Suprapubic skin (tissue), 4 donors: ENCODE measurements around the gene FPGS. TPM values are rescaled to one million over a fixed set of nuclear protein-coding genes. Genes with fewer than 3 reads are reported as not detected.
A peak's percentile ranks its signal among the peaks of the same experiment; 100 is the strongest.

Experiments used
- DNase-seq, 2 donors: peaks; one replicate each; pipeline ENCODE4 v3.0.0-alpha.2; 2019; ENCODE audit warnings: low spot score in 2 of 2
- H3K27ac ChIP-seq: fragments of 200-600 bp; sonication (generic); one replicate; pipeline ENCODE4 v1.5.1; 2019
- H3K27me3 ChIP-seq: fragments of 200-600 bp; sonication (generic); one replicate; pipeline ENCODE4 v1.5.1; 2019
- H3K36me3 ChIP-seq: fragments of 200-600 bp; sonication (generic); one replicate; pipeline ENCODE4 v1.5.1; 2019
- H3K4me1 ChIP-seq: fragments of 200-600 bp; sonication (generic); one replicate; pipeline ENCODE4 v1.5.1; 2019
- H3K4me3 ChIP-seq: fragments of 200-600 bp; sonication (generic); one replicate; pipeline ENCODE4 v1.5.1; 2019; ENCODE audit warnings: mild to moderate bottlenecking
- H3K9me3 ChIP-seq: fragments of 200-600 bp; sonication (generic); one replicate; pipeline ENCODE4 v1.5.1; 2019
- CTCF ChIP-seq, 2 donors: fragments of 200-600 bp in 1 of 2; fragments of 450-650 bp in 1 of 2; sonication (generic) in 1 of 2; IDR thresholded peaks; one replicate each; pipeline ENCODE4 v1.5.1; 2016 to 2019; ENCODE audit warnings: antibody characterized with exemption in 2 of 2, mild to moderate bottlenecking in 1 of 2, moderate library complexity in 1 of 2
- EP300 ChIP-seq: sonication (generic); formaldehyde crosslinking; IDR thresholded peaks from one replicate; pipeline ENCODE4 v1.6.1; 2017; ENCODE audit warnings: antibody characterized with exemption
- POLR2A ChIP-seq, 2 donors: fragments of 450-650 bp; IDR thresholded peaks; one replicate each; pipeline ENCODE4 v1.6.1; 2017; ENCODE audit warnings: antibody characterized with exemption in 2 of 2, mild to moderate bottlenecking in 2 of 2, moderate library complexity in 2 of 2
- POLR2AphosphoS5 ChIP-seq, 3 donors: sonication (generic); formaldehyde crosslinking; IDR thresholded peaks; one replicate each; pipeline ENCODE4 v1.6.1; 2017; ENCODE audit warnings: antibody characterized with exemption in 3 of 3
- WGBS: methylation state at CpG from one replicate; pipeline ENCODE4 v1.1.5; 2018; 5-methylcytosine and 5-hydroxymethylcytosine counted together
- total RNA-seq, 4 donors: library from RNA; depleted of rRNA; stranded (reverse); fragments of >200 nt; gene quantifications; one replicate each; pipeline ENCODE4 v1.1.0, GENCODE V29; 2016

FPGS gene
- total RNA-seq, 4 donors from 2014 or later, result 22.9 to 50.3 (median 28.3) TPM

GRCh38 chr9:127805620-127806019 is 2.9 kb downstream of the FPGS start:
- no peak for DNase-seq
- TF ChIP-seq CTCF (IDR thresholded peaks at IDR 0.05), result peak in 1 of 2 donors; percentile 16
- TF ChIP-seq EP300, result no peak
- TF ChIP-seq POLR2AphosphoS5 (IDR thresholded peaks at IDR 0.05), result no peak
- no peak for TF ChIP-seq POLR2A (IDR thresholded peaks at IDR 0.05)
- no peak overlapping the region for H3K27ac ChIP-seq
- H3K4me3 ChIP-seq, result no peak overlapping the region
- H3K36me3 ChIP-seq, result peaks cover 28% of the 10 kb centered on the region
- H3K27me3 ChIP-seq, result no peaks in the 10 kb centered on the region
- no peaks in the 10 kb centered on the region for H3K9me3 ChIP-seq
- peaks cover 47% of the 10 kb centered on the region for H3K4me1 ChIP-seq
- 81% methylated on average over 8 of the region's 8 CpGs for WGBS

- peaks cover 33% of the 10 kb centered on the region for H3K36me3 ChIP-seq
- DNase-seq, result no peak
- H3K27me3 ChIP-seq, result no peaks in the 10 kb centered on the region
- no peak for TF ChIP-seq POLR2A (IDR thresholded peaks at IDR 0.05)
- no peak for TF ChIP-seq POLR2AphosphoS5 (IDR thresholded peaks at IDR 0.05)
- TF ChIP-seq EP300, result no peak
- TF ChIP-seq CTCF (IDR thresholded peaks at IDR 0.05), result no peak
- 85% methylated on average over 13 of the region's 14 CpGs for WGBS
- no peaks in the 10 kb centered on the region for H3K9me3 ChIP-seq
- peaks cover 41% of the 10 kb centered on the region for H3K4me1 ChIP-seq
- no peak overlapping the region for H3K4me3 ChIP-seq
- no peak overlapping the region for H3K27ac ChIP-seq
Measured at GRCh38 chr9:127806871-127807270, 4.2 kb downstream of the FPGS start.

- TF ChIP-seq POLR2AphosphoS5 (IDR thresholded peaks at IDR 0.05) (no peak), EP300 (no peak), CTCF (IDR thresholded peaks at IDR 0.05) (no peak), POLR2A (IDR thresholded peaks at IDR 0.05) (no peak)
- Histone ChIP-seq H3K36me3 (peaks cover 47% of the 10 kb centered on the region), H3K9me3 (no peaks in the 10 kb centered on the region), H3K27me3 (no peaks in the 10 kb centered on the region), H3K4me3 (no peak overlapping the region), H3K27ac (no peak overlapping the region), H3K4me1 (peaks cover 25% of the 10 kb centered on the region)
- 96% methylated on average over 5 of the region's 17 CpGs for WGBS
- peak in 1 of 2 donors; percentile 62 for DNase-seq
Measured at GRCh38 chr9:127808347-127809001, 5.8 kb downstream of the FPGS start.

GRCh38 chr9:127809002-127809539 is 6.4 kb downstream of the FPGS start:
- Histone ChIP-seq H3K27ac (no peak overlapping the region), H3K9me3 (no peaks in the 10 kb centered on the region), H3K27me3 (no peaks in the 10 kb centered on the region), H3K36me3 (peaks cover 53% of the 10 kb centered on the region), H3K4me1 (peaks cover 19% of the 10 kb centered on the region), H3K4me3 (peak overlapping the region; percentile 27)
- TF ChIP-seq POLR2A (IDR thresholded peaks at IDR 0.05) (no peak), EP300 (no peak), POLR2AphosphoS5 (IDR thresholded peaks at IDR 0.05) (no peak), CTCF (IDR thresholded peaks at IDR 0.05) (no peak)
- DNase-seq, result no peak
- WGBS, result 77% methylated on average over 5 of the region's 9 CpGs

- WGBS, result 62% methylated on average over 5 of the region's 57 CpGs
- peaks cover 60% of the 10 kb centered on the region for H3K36me3 ChIP-seq
- no peak for TF ChIP-seq CTCF (IDR thresholded peaks at IDR 0.05)
- no peak for TF ChIP-seq POLR2A (IDR thresholded peaks at IDR 0.05)
- no peak for TF ChIP-seq POLR2AphosphoS5 (IDR thresholded peaks at IDR 0.05)
- TF ChIP-seq EP300, result no peak
- peak overlapping the region; percentile 27 for H3K4me3 ChIP-seq
- H3K4me1 ChIP-seq, result peaks cover 12% of the 10 kb centered on the region
- no peaks in the 10 kb centered on the region for H3K9me3 ChIP-seq
- no peak overlapping the region for H3K27ac ChIP-seq
- H3K27me3 ChIP-seq, result no peaks in the 10 kb centered on the region
- DNase-seq, result no peak
Measured at GRCh38 chr9:127809540-127810377, 7.1 kb downstream of the FPGS start.
